PC-9 (cell line): Measurements from ENCODE around the gene KATNBL1.

Experiments used
- EZH2 ChIP-seq: fragments of 200-600 bp; sonication (generic); IDR thresholded peaks from 2 replicates; pipeline ENCODE4 v1.8.0; 2017; ENCODE audit warnings: antibody characterized with exemption, low read depth
- TF ChIP-seq, protein P1 (sequence below): fragments of 200-600 bp; sonication (generic); conservative IDR thresholded peaks from 2 replicates; pipeline ENCODE4 v1.6.1; 2017; ENCODE audit warnings: mixed run types, antibody characterized with exemption, mild to moderate bottlenecking, moderate library complexity

DNA sequence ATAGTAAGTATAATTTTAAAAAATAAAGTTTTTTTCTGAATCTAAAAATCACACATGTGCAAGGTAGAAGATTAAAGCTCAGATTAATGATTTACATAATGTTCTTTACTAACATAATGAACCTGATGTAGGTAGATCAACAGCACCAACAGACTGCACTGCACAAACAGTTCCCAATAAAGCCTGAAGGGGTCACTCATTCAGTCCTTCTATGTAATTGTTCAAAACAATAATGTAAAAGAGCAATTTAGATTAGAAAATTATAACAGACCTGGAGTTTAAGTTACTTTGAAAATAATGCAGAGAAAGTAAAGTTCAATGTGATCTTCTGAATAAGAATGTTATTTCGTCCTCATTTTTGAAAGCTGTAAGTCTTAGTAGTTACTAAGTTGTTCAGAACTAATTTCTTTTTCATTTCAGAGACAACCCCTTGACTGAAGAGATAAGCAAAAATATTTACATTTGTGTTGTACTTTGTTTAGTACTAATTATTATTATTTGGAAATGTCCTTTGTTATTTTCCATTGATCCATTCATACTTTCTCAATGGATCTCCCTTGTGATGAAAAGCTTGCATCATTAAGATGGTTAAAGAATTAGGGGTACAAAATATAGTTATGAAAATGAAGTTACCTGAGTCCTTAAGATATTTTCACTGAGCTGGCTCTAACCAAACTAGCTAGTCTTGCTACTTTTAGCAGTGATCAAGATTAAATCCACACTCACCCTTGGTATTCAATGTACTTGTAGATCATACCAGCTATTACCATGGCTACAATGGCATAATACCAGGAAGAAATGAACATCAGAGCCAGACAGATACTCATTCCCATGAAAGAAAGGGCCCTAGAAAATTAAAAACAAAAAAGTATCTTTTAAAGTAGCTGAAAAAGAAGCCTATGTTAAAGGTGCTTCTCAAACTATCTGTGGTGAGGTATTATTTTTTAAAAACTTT lies 31.8 kb upstream of the KATNBL1 start:
- TF ChIP-seq, protein P1, sequence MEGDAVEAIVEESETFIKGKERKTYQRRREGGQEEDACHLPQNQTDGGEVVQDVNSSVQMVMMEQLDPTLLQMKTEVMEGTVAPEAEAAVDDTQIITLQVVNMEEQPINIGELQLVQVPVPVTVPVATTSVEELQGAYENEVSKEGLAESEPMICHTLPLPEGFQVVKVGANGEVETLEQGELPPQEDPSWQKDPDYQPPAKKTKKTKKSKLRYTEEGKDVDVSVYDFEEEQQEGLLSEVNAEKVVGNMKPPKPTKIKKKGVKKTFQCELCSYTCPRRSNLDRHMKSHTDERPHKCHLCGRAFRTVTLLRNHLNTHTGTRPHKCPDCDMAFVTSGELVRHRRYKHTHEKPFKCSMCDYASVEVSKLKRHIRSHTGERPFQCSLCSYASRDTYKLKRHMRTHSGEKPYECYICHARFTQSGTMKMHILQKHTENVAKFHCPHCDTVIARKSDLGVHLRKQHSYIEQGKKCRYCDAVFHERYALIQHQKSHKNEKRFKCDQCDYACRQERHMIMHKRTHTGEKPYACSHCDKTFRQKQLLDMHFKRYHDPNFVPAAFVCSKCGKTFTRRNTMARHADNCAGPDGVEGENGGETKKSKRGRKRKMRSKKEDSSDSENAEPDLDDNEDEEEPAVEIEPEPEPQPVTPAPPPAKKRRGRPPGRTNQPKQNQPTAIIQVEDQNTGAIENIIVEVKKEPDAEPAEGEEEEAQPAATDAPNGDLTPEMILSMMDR: peak; percentile 67
- no peak for TF ChIP-seq EZH2
